Caki2 (cell line): ENCODE measurements around the gene LILRA2. TPM values are rescaled to one million over a fixed set of nuclear protein-coding genes. Genes with fewer than 3 reads are reported as not detected.
"Not testable (repeated sequence)": the region's sequence is repeated elsewhere in the genome, so short reads cannot be mapped to it uniquely, and the experiment has no call there.

Source experiments
- DNase-seq: peaks from one replicate; pipeline ENCODE4 v3.0.0-alpha.2; 2015; ENCODE audit warnings: low read depth
- in situ Hi-C: cut with HindIII; loops from 2 replicates; pipeline ENCODE4 v1.10.0; 2016; ENCODE audit warnings: low sequenced_read_pairs, low pct_unique_long_range_greater_than_20kb, mixed read lengths
- total RNA-seq: library from RNA; depleted of rRNA; stranded (reverse); fragments of >200 nt; shearing (Covaris generic); gene quantifications from 2 replicates; pipeline ENCODE4 v1.2.3, GENCODE V29; 2014; ENCODE audit warnings: low replicate concordance; rRNA removed

LILRA2 gene
- total RNA-seq, 1 experiment from 2014 or later, result not detected

DNA sequence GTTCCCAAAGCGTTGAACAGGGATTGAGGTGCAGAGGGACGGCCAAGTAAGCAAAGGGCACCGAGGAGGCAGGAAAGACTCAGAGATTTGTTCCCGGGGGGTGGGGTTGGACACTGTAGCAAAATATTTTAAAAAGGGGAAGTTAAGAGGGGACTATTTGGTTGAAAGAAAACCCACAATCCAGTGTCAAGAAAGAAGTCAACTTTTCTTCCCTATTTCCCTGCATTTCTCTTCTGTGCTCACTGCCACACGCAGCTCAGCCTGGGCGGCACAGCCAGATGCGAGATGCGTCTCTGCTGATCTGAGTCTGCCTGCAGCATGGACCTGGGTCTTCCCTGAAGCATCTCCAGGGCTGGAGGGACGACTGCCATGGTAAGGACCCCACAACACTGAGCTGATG lies 56.7 kb downstream of the LILRA2 start, which contains the start of gene LILRB1:
Gene LILRB1, plus strand, starts transcription at position 223 of the 400 bp plus-strand sequence. CDS start 590 bp downstream, outside the sequence.
- in situ Hi-C loops, DNase-seq: not testable (repeated sequence)

GRCh38 chr19:54630782-54631181 lies 57.2 kb downstream of the LILRA2 start:
- in situ Hi-C loops, result no loop called here
- DNase-seq, result no peak

- DNase-seq, in situ Hi-C loops: not testable (repeated sequence)
These were observed 58.1 kb downstream of the LILRA2 start for GRCh38 chr19:54631489-54632337.

- DNase-seq, in situ Hi-C loops: not testable (repeated sequence)
These were observed 58.9 kb downstream of the LILRA2 start for GRCh38 chr19:54632517-54632916.

GRCh38 chr19:54633401-54633800 lies 59.8 kb downstream of the LILRA2 start:
- in situ Hi-C loops, result no loop called here

GRCh38 chr19:54636081-54636480 lies 62.5 kb downstream of the LILRA2 start:
- in situ Hi-C loops, DNase-seq: not testable (repeated sequence)

More at GRCh38 chr19:54633401-54633800, 59.8 kb downstream of the LILRA2 start:
- DNase-seq, result no peak

GRCh38 chr19:54638683-54639082 lies 65.1 kb downstream of the LILRA2 start:
- in situ Hi-C loops, result no loop called here

More at GRCh38 chr19:54638683-54639082, 65.1 kb downstream of the LILRA2 start:
- DNase-seq, result no peak

Other genes starting within 250 kb of the LILRA2 start
- gene LILRA4, start 234.6 kb upstream of the LILRA2 start, total RNA-seq, result not detected in 2 replicates
- not detected in 2 replicates for gene LAIR1, start 208.9 kb upstream of the LILRA2 start, total RNA-seq
- gene TTYH1, start 158.3 kb upstream of the LILRA2 start, total RNA-seq, result not detected in 2 replicates
- 3.6 and 12.0 TPM in 2 replicates for gene LENG8, start 124.6 kb upstream of the LILRA2 start, total RNA-seq
- gene LENG9, start 110.0 kb upstream of the LILRA2 start, total RNA-seq, result 6.0 and 8.6 TPM in 2 replicates
- 0.93 TPM in 1 of 2 replicates, not detected in the other for gene CDC42EP5, start 100.5 kb upstream of the LILRA2 start, total RNA-seq
- not detected in 2 replicates for gene LAIR2, start 71.0 kb upstream of the LILRA2 start, total RNA-seq
- not detected in 2 replicates for gene LILRA1, start 19.8 kb downstream of the LILRA2 start, total RNA-seq
- not detected in 2 replicates for gene LILRB1, start 56.7 kb downstream of the LILRA2 start, total RNA-seq
- gene LILRB4, start 89.2 kb downstream of the LILRA2 start, total RNA-seq, result not detected in 2 replicates
- gene KIR3DL3, start 150.7 kb downstream of the LILRA2 start, total RNA-seq, result not detected in 2 replicates
- gene KIR2DL3, start 164.7 kb downstream of the LILRA2 start, total RNA-seq, result not detected in 2 replicates
- gene KIR2DL1, start 196.0 kb downstream of the LILRA2 start, total RNA-seq, result not detected in 2 replicates
- not detected in 2 replicates for gene KIR2DL4, start 229.8 kb downstream of the LILRA2 start, total RNA-seq
- not detected in 2 replicates for gene KIR3DL1, start 242.7 kb downstream of the LILRA2 start, total RNA-seq